Heart right ventricle (tissue), 16 donors: ENCODE results near the gene CLCN4. TPM values are rescaled to one million over a fixed set of nuclear protein-coding genes. Genes with fewer than 3 reads are reported as not detected.

Source experiments
- ATAC-seq, 8 donors: fragments of 200-7000 bp; cut with Tn5 transposase; one replicate each; pipeline ENCODE4 v1.9.1; 2020; ENCODE audit warnings: mild to moderate bottlenecking in 8 of 8, moderate library complexity in 8 of 8, moderate number of reproducible peaks in 1 of 8
- DNase-seq, 2 donors: peaks; one replicate each; pipeline ENCODE4 v3.0.0-alpha.2; 2020
- H3K27ac ChIP-seq, 10 donors: fragments of 200-600 bp; sonication (generic) in 2 of 10; one replicate each; pipeline versions ENCODE4 v1.5.0 to v1.8.0; 2020 to 2022; ENCODE audit warnings: mild to moderate bottlenecking in 3 of 10
- H3K27me3 ChIP-seq, 7 donors: fragments of 200-600 bp; one replicate each; pipeline ENCODE4 v1.8.0; 2021 to 2022; ENCODE audit warnings: mild to moderate bottlenecking in 2 of 7
- H3K36me3 ChIP-seq, 9 donors: fragments of 200-600 bp; sonication (generic) in 1 of 9; one replicate each; pipeline versions ENCODE4 v1.5.0 to v1.8.0; 2020 to 2022; ENCODE audit warnings: mild to moderate bottlenecking in 2 of 9
- H3K4me1 ChIP-seq, 9 donors: fragments of 200-600 bp; sonication (generic) in 1 of 9; one replicate each; pipeline versions ENCODE4 v1.5.0 to v1.8.0; 2020 to 2022; ENCODE audit warnings: mild to moderate bottlenecking in 4 of 9
- H3K4me3 ChIP-seq, 10 donors: fragments of 200-600 bp; sonication (generic) in 2 of 10; one replicate each; pipeline versions ENCODE4 v1.5.0 to v1.8.0; 2020 to 2022; ENCODE audit warnings: mild to moderate bottlenecking in 7 of 10, moderate library complexity in 2 of 10
- H3K9me3 ChIP-seq, 11 donors: fragments of 200-600 bp in 10 of 11; sonication (generic) in 2 of 11; one replicate each; pipeline versions ENCODE4 v1.5.0 to v1.8.0; 2013 to 2022; ENCODE audit warnings: mild to moderate bottlenecking in 2 of 11, control low read depth in 1 of 11, moderate library complexity in 1 of 11
- CTCF ChIP-seq, 9 donors: fragments of 200-600 bp; sonication (generic) in 2 of 9; IDR thresholded peaks; one replicate each; pipeline versions ENCODE4 v1.5.0 to v1.8.0; 2021 to 2022; ENCODE audit warnings: antibody characterized with exemption in 9 of 9, mild to moderate bottlenecking in 5 of 9, moderate library complexity in 1 of 9
- WGBS, 2 donors: extraction: QIAGEN DNeasy Blood & Tissue Kit; methylation state at CpG; one replicate each; pipeline ENCODE4 v1.1.7; 2013; ENCODE audit warnings: inconsistent platforms in 1 of 2; 5-methylcytosine and 5-hydroxymethylcytosine counted together
- intact Hi-C, 10 donors: fragments of 100-400 bp; cut with DNase I; formaldehyde crosslinking; loops; one replicate each; pipeline versions ENCODE4 v1.11.1 to v1.14.2; 2022
- polyA plus RNA-seq, 2 donors: library from polyadenylated mRNA; stranded (reverse); fragments of 200-250 nt; gene quantifications; one replicate each; pipeline ENCODE4 v1.2.3, GENCODE V29; 2013
- total RNA-seq, 10 donors: library from RNA; stranded (reverse); fragmentation: NEBNext Ultra II Directional in 3 of 10; extraction: Animal tissue kit (Norgen Biotek cat#: 25700) in 3 of 10; gene quantifications; one replicate each; pipeline versions ENCODE4 v1.2.1 to v1.2.4, GENCODE V29; 2021 to 2023
- donor health status: Arrhythmogenic right ventricular cardiomyopathy.
- donor health status: ischemic (EF 13 %, LVEDD 7.1; RV severe dilation, severe dysfunction).
- donor health status: healthy with polysubstance abuse.
- donor health status: DM: no; HTN: yes; CAD: no.
- donor health status: DM: no; HTN: no; CAD: no.
- donor health status: ischemic (EF 25% LVEDD 6.9; RV normal size, moderate dysfunction).
- donor health status: ischemic (EF 25% LVEDD 5.7; RV mildly dilated, moderate dysfunction).
- donor health status: healthy.
- donor health status: DM: yes; HTN: yes; CAD: no.
- donor health status: Ischemic cardiomyopathy.
- donor health status: ischemic (EF 35%, LVEDD 5.7; RV mildly dilated, moderate dysfunction).
- donor health status: nonischemic (EF 11% LVEDD 7.7; RV severe dilation, severe dysfunction).
- donor health status: DM: yes; HTN: yes; CAD: no.
- donor health status: PGD.
- donor health status: ischemic (EF 29% LVEDD 5.4; RV normal size, mild dysfunction).
- donor health status: nonischemic (EF 23%, LVEDD 6.1; RV moderate dilation, normal function).

Gene CLCN4
- total and polyA plus RNA-seq, 12 donors: 4.0 to 44.9 (median 32.0) TPM

GRCh38 chrX:10278716-10279115 is 121.9 kb downstream of the CLCN4 start:
- 88 to 95% methylated on average over 2 of the region's 2 CpGs for WGBS, 2 donors
- Histone ChIP-seq H3K9me3 (no peaks in the 10 kb centered on the region), H3K27ac (no peak overlapping the region), H3K36me3 (no peaks in the 10 kb centered on the region), H3K27me3 (peaks cover 0 to 5% (median 0%) of the 10 kb centered on the region in 7 donors), H3K4me3 (no peak overlapping the region), H3K4me1 (no peaks in the 10 kb centered on the region)
- DNase-seq (no peak), ATAC-seq (no peak)
- TF ChIP-seq CTCF (IDR thresholded peaks at IDR 0.05): no peak
- intact Hi-C loops: no loop called here

GRCh38 chrX:10280071-10280470 is 123.3 kb downstream of the CLCN4 start:
- no peak overlapping the region for H3K27ac ChIP-seq
- peaks cover 0 to 5% (median 0%) of the 10 kb centered on the region in 7 donors for H3K27me3 ChIP-seq
- no peaks in the 10 kb centered on the region for H3K9me3 ChIP-seq
- 79 to 85% methylated on average over 2 of the region's 2 CpGs for WGBS, 2 donors
- DNase-seq: no peak
- H3K4me1 ChIP-seq: no peaks in the 10 kb centered on the region
- no peak for ATAC-seq
- H3K4me3 ChIP-seq: no peak overlapping the region
- intact Hi-C loops: no loop called here
- TF ChIP-seq CTCF (IDR thresholded peaks at IDR 0.05): no peak
- no peaks in the 10 kb centered on the region for H3K36me3 ChIP-seq

- peaks cover 0 to 5% (median 0%) of the 10 kb centered on the region in 7 donors for H3K27me3 ChIP-seq
- no peak for DNase-seq
- H3K36me3 ChIP-seq: no peaks in the 10 kb centered on the region
- intact Hi-C loops: no loop called here
- no peak overlapping the region for H3K4me3 ChIP-seq
- H3K9me3 ChIP-seq: no peaks in the 10 kb centered on the region
- 100% methylated on average over 1 of the region's 1 CpG for WGBS, 2 donors
- no peak overlapping the region for H3K27ac ChIP-seq
- TF ChIP-seq CTCF (IDR thresholded peaks at IDR 0.05): no peak
- H3K4me1 ChIP-seq: no peaks in the 10 kb centered on the region
- ATAC-seq: no peak
These were observed 125.7 kb downstream of the CLCN4 start for GRCh38 chrX:10282490-10282889.

- DNase-seq: no peak
- H3K4me3 ChIP-seq: no peak overlapping the region
- no peaks in the 10 kb centered on the region for H3K36me3 ChIP-seq
- H3K27me3 ChIP-seq: peaks cover 0 to 5% (median 0%) of the 10 kb centered on the region in 7 donors
- H3K9me3 ChIP-seq: peaks cover 0 to 4% (median 0%) of the 10 kb centered on the region in 11 donors
- H3K27ac ChIP-seq: no peak overlapping the region
- no peak for ATAC-seq
- intact Hi-C loops: no loop called here
- WGBS, 2 donors: 88 to 93% methylated on average over 6 of the region's 6 CpGs
- no peak for TF ChIP-seq CTCF (IDR thresholded peaks at IDR 0.05)
- H3K4me1 ChIP-seq: no peaks in the 10 kb centered on the region
These were observed 129.4 kb downstream of the CLCN4 start for GRCh38 chrX:10286195-10286594.

Other genes starting within 250 kb of the CLCN4 start
- gene CLDN34, start 189.6 kb upstream of the CLCN4 start, total RNA-seq: not detected
- not detected for gene CLDN34, start 189.6 kb upstream of the CLCN4 start, polyA plus RNA-seq